NCI-H2227 (cell line): ENCODE measurements around the gene ENOX2.
"Not testable (repeated sequence)": the region's sequence is repeated elsewhere in the genome, so short reads cannot be mapped to it uniquely, and the experiment has no call there.

Experiments
- DNase-seq: peaks from one replicate; lab custom pipeline; 2025; ENCODE audit not compliant: unreplicated experiment; lab: John Stamatoyannopoulos, UW

The ENOX2 gene

DNA sequence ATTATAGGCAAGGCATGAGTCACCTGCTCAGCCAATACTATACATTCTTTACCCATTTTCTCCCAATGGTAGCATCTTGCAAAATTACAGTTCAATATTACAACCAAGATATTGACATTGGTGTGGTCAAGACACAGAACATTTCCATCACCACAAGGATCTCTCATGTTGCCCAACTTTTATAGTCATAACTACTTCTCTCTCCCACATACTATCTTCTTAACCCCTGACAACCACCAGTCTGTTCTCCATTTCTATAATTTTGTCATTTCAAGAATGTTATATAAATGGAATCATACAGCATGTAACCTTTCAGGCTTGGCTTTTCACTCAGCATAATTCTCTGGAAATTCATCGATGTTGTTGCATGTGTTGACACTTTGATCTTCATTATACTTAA is 144.9 kb downstream of the ENOX2 start:
- DNase-seq: no peak

DNA sequence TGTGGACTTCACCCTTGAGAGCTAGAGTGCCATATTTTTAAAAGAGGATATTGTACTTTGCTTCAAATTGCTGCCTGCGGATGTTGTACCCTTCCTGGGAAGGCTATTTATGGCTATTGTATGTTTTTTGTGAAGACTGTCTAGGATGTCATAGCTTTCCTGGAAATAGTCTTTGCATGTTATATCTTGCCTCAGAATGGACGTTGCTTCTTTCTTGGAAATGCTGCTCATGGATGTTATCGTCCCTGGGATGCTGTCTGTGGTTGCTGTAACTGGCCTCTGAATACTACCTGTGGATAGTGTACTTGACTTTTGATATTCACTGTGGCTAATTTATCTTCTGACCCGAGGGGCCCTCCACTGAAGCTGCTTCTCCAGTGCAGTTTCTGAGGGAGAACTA is 146.8 kb downstream of the ENOX2 start:
- no peak for DNase-seq

DNA sequence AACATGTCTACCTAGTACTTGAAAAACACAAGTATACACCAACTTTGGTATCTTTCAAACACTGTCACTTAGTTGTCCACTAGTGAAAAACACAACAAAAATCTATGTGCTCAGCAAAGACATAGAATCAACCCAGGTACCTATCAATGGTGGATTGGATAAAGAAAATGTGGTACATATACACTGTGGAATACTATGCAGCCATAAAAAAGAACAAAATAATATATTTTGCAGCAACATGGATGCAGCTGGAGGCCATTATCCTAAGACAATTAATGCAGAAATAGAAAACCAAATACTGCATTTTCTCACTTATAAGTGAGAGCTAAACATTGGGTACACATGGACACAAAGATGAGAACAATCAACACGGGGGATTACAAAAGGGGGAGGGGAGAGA is 148.7 kb downstream of the ENOX2 start:
- no peak for DNase-seq

DNA sequence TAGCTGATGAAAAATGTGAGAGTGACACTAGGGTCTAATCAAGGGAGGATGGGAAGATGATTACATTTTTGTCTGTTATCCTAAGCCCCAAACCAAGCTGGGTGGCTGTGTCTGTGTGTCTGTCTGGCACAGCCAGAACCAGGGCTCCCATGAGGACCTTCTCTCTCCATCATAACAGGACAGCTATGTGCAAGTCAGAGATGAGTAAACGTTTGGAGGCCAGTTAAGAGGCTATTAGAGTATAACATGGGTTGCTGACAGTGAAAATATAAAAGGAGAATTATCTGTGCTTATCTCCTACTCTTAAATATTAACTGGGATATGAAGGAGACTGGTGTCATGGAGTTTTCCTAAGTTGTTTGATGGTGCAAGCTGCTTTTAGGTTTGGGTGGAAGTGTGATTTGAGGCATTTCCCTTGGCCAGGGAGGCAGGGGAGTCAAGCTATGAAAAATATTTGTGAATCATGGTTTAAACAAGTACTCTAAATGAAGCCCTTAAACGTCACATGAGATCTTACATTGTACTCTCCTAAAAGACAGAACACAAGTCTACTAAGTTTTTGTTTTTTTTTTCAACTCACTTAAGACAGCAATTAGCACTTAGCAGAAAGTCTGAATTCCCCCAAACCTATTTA is 156.2 kb downstream of the ENOX2 start:
- DNase-seq: no peak

DNA sequence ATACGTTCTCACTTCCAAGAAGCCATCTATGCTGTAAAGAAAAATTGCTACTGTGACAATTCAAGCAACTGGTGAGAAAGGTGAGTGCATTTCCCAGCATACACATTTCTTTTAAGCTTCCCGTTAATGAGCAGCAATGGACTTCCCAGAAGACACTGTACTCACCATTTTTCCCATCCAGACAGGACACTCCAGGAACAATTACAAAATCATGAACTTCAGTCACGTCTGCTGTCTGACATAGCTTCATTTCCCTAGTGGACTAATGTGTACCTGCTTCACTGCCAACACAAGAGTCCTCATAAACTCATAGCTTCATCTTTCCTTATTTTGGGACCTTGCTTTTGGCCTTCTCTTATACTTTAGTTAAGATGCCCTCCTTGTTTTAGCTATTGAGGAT is 156.9 kb downstream of the ENOX2 start:
- DNase-seq: no peak

DNA sequence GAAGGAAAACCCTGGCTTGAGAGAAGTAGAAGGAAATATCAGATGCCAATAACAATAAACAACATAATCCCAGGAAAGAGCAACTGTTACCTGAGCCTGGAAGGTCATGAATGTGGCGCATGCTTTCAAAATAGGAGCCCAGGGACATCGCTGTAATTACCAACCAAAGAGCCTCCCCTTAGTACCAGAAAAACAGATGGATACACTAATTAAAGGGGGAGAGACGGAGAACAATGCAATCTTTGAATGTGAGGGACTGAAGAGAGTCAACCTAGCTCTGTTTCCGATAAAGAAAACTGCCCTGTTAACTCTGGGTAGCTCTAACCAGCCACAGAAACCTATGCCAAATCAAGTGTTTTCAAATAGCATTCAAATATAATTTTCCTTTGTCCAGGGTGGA is 161.4 kb downstream of the ENOX2 start:
- peak; percentile 45 for DNase-seq

DNA sequence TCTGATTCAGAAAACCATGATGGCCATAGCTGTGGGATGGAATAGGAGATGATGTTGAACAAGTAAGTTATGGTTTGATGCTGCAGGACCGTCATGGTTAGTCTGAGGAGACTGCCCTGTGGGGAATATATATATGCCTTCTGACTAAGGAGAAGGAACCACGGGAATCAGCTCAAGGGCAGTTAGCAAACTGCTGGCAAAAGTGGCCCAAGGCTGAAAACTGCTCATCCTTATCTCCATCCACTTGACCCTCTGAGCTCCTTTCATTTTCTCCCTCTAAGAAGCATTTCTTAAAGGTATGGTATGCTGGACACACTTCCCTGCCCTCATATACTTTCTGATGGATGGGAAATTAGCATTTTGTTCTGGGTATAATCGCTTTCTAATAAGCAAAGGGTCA is 161.9 kb downstream of the ENOX2 start:
- no peak for DNase-seq

DNA sequence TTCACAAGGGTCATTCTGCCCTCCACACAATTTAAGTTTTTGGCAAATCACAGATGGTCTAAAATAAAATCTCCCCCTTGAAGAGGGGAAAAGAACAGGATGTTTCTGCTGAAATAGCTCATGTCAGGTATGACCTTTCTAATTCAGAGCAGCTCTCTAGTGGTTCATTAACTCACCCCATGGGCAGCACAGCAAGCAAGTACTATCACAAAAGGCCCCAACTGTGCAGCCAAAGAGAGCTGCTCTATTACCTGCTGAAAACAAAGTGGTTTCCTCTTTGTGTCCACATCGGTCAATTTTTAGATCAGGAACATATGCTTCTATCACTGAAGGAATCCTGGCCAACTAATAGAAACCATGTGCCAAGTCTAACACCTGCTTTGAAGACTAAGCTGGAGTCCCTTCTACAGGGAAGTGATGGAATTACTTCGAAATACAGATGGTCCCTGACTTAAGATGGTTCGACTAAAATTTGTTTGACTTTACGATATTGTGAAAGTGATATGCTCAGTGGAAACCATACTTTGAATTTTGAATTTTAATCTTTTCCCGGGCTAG is 164.3 kb downstream of the ENOX2 start:
- peak; percentile 8 for DNase-seq

DNA sequence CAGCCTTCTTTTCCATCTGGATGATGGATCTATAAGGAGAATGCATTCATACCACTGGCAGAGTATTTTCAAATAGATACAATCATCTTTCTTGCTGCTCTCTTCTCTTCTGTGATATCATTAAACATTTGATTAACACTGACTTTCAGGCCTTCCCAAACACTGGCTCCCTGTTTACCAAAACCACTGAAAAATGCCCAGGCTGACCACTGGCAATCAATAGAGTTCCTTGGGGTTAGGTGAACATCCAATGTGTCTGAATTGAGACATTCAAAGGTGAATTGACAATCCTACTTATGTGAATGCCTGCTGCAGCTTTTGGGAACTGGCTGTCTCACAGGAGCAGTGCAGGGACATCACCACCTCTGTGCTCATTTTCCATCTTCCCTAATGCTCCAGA is 168.3 kb downstream of the ENOX2 start:
- DNase-seq: no peak

DNA sequence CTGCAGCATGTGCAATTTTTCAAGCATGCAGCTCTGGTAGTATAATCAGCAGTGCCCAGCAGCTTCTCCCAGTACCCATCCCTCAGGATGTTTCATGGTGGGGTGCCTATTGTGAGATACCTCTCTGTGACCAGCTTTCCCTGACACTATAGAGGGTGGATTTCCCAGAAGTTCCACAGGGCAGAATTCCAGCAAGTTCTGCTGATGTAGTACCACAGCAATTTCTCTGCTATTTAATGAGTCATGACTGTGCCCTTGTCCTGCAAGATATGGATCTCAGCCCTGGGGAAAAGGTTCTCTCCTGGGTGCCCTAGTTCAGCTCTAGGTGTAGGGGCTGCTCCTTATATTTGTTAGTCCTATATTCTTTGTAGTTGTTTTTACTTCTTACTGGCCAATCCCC is 174.8 kb downstream of the ENOX2 start:
- DNase-seq: no peak

DNA sequence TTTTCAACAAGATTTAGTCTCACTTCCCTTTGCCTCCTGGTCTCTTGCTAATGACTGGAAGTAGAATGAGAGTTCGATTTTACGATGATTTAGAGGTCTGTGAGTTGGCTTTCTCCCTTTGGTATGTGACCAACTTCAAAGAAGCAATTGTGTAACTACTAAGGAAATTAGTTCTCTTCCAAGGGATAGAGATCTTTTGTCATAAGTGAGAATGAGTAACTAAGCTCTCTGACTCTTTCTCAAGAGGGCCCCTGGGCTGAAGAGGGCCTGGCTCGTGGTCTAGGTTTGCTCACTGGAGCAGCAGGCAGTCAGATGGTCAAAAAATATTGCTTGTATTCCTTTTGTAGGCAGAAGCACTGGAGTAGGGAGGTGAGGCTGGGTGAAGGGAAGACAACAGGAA is 176.3 kb downstream of the ENOX2 start:
- no peak for DNase-seq

DNA sequence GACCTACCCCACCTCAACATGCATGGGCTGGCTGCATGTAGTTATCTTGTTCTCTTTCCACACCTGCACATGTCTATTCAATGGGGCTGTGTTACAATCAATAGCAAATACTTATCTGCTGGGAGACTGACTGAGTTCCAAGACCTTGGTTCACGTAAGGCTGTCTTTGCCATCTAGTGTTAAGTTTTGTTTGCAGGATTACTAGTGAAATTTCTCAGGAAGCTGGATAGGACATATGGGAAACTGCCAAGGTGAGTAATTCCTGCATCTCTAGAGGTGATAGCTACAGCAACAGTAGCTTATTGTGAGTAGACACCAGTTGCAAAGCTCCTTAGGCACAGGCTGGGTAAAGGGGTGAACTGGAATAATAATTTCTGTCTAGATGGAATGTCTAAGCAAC is 177.5 kb downstream of the ENOX2 start:
- no peak for DNase-seq

DNA sequence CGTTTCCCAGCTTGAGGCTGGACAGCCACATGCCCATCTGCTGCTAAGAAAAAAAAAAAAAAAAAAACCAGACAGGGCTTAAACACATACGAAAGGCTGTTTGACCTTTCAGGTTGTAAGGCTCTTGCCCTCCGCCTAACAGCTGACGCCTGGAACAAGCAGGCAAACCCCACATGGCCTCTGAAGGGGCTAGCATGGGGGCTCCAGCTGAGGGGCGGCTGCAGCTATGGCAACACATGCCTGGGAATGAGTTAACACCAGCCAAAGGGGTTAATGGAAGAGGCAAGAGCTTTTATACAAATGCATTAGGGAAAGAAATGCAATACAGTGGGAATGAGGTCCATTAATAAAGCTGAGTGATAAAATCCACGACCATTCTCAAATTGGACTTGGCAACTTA is 183.6 kb downstream of the ENOX2 start:
- peak; percentile 15 for DNase-seq

DNA sequence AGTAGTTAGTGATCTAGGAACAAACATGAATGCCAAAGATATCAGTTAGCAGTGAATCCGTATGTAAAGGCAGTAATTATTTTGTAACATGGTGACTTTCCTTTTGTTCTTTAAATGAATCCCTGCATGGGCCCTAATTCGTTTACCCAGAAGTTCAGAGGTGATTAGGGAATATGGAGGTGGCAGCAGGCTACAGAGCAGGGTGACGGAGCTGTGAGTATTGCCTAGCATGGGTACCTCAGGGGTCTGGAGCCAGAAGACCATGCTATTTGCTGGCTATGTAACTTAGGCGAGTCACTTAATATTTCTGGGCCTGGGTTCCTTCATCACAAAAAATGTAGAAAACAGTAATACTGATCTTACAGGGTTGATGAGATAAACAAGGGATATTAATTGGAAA is 184.9 kb downstream of the ENOX2 start:
- DNase-seq: no peak

DNA sequence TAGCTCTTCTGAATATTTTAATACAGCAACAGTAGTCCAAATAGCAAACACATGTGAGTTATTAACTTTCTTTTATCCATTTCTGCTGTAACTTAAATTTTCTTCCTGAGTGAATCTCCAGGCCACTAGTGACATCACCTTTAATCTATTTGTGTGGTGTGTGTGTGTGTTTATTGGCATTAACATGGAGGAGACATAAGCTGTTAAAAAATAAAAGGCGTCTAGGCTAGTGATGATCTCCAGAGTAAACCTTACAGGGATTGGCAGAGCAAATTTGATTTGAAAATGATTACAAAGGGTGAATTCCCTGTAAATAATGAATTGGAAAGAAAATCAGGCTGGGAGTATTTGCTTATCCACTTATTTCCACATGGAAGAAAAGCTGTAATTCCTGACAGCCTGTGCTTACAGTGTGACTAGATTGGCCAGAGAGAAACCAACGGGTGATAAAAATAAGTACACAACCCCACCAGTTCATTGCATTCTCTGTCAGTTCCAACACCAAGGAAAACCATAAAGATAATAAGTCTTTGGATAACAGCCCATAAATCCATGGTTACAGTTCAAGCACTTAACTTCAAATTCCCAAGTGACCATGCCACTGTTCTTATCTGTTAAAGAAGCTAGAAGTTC is 186.1 kb downstream of the ENOX2 start:
- DNase-seq: peak; percentile 7

DNA sequence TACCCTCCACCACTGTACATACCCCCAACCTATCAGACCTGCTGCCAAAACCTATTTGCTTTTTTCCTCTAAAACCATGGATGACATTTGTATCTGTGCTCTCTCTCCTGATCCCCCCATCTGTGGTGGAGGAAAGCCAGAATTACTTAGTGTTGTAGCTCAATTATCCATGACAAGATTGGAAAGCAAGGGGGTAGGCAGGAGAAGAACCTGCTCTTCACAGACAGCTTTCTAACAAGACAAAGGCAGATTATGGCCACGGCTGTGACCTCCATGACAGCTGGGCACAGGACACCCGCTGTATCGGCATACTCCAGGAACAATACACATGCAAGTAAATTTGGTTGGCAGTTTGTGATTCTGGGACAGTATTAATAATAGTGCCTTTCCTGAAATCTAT is 186.7 kb downstream of the ENOX2 start:
- DNase-seq: no peak

DNA sequence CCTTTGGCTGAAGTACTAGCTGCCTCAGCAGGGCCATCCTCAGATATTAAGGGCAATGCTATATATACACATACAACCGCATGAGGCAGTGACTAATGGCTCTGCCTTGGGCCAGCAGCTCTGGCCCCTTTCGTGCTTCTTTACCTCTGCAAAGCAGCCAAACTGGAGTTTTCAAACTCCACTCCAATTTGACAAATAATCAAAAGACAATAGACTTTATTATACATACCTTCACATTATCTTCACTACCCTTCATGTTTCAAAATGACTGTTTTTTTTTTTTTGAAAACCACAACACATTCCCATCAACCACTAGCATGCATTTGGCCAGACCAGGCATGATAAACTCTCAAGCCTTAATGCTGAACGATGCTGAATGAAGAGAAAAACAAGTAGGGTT is 187.7 kb downstream of the ENOX2 start:
- DNase-seq: no peak

DNA sequence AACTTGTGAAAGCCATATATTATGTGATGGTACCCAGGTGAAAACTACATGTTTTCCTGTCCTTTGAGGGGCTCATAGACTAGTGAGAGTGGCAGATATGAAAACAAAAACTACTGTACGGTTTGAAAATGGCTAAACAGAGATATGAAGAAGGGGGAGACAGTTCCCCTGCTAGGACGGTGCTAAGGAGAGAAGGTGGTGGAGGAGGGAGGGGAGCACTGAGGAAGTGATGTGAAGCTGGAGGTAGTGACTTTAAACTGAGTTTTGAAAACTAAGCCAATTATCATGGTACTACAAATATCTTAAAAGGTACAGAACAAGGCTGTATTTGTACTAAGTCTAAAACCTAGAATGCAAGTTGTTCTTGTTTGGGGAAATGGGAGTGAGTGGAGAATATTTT is 188.3 kb downstream of the ENOX2 start:
- DNase-seq: no peak

DNA sequence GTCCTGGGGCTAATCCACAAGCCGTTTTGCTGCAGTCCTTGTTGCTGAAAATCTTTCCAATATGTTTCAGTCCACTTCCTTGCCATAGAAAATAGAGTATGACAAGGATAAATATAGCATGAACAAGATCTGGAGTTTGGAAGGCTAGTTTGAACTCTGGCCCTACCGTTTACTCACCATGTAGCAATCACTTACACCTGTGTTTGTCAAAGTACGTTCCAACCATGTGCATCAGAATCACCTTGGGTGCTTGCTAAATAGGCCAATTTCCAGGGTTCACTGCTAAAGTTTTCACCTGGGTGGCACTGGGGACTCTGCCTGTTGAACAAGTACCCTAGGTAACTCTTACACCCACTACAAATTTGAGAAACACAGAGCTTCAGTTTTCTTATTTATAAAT is 188.9 kb downstream of the ENOX2 start:
- DNase-seq: no peak

DNA sequence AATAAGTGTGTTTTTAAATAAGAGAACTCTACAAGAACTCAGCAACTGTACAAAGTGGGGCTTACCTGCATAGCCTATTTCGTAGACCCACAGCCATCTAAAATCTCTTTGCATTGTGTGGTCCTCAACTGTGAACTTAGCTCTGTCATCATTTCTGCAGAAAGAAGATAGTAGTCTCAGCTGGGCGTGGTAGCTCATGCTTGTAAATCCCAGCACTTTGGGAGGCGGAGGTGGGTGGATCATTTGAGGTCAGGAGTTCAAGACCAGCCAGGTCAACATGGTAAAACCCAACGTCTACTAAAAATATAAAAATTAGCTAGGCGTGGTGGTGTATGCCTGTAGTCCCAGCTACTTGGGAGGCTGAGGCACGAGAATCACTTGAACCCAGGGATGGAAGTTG is 193.8 kb downstream of the ENOX2 start:
- DNase-seq: not testable (repeated sequence)

DNA sequence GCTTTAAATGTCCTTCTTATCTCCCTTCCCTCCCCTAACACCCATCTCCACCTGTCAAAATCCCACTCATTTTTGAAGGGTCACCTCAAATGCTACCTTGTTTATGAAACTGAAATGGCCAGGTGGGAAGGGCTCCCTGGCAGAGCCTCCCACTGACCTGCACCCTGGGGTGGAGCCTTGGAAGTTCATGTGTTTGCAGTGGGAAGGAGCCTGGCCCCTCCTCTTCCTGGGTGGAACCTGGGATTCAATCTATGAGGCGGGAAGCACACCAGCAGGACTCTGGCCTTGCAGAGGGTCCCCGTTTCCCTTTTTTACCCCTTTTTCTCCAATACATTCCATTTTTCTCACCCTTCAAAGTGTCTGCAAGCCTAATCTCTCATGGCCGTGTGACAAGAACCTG is 197.4 kb downstream of the ENOX2 start:
- DNase-seq: no peak

DNA sequence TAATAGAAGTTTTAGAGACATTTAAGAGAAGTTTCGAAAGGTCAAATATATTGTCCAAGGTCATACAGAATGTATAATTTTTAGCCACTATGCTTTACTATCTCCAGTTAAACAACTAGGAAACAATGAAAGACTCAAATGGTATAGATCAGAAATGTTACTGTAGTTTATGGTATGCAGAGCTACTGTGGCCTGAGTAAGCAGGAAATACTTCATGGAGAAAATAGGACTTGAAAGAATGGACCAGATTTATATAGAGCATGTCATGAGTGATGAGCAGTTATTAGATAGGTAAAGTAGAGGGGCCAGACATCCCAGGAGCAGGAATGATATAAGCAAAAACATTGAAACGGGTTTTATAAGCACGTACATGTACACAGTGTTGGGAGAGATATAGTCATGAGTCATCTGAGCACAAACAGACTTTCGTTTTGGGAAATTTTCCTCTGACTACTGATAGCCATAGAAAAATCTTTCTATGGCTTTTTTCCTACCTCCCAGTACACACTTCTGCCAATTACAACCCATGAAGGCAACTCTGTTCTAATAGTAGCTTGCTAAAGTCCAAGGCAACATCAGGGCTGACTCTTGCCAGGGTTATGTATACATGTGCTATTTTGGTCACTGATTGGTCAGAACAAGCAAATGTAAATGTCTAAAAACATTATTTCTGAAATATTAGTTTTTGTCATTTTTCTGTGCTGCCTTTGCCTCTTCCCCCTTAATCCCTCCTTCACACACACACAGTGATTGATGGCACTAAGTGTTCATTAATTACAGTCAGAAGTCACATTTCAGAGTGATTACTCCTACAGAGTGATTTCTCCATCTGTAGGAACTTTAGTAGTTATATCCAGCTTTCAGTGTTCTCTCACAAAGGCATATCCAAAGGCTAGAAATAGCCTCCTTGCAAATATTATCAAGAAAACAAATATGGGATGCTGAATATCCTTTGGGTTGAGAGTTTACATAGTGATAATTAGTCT is 198.7 kb downstream of the ENOX2 start:
- no peak for DNase-seq
